H1 (cell line): ENCODE data around the gene HIPK2.

Experiments used
- CEBPB ChIP-seq: IDR thresholded peaks from 2 replicates; pipeline ENCODE4 v1.6.1; 2012; ENCODE audit warnings: low read depth, low read length
- CHD1 ChIP-seq: IDR thresholded peaks from 2 replicates; pipeline ENCODE4 v1.6.1; 2012; ENCODE audit warnings: low read depth, low read length, improper control_type of control experiment
- CTCF ChIP-seq, 3 experiments: IDR thresholded peaks; 1 replicate in 2 of 3; 2 replicates in 1 of 3; pipeline versions ENCODE4 v1.5.1 to v1.6.1; 2011; ENCODE audit warnings: low read length in 3 of 3, mild to moderate bottlenecking in 3 of 3, inconsistent platforms in 2 of 3, low read depth in 1 of 3, moderate library complexity in 1 of 3; ENCODE audit not compliant: insufficient read depth in 1 of 3; ENCODE audit errors: control extremely low read depth in 1 of 3
- E2F6 ChIP-seq: IDR thresholded peaks from 2 replicates; pipeline ENCODE4 v1.6.1; 2012; ENCODE audit warnings: inconsistent platforms
- JUN ChIP-seq: IDR thresholded peaks from 2 replicates; pipeline ENCODE4 v1.6.1; 2011; ENCODE audit warnings: low read depth, mild to moderate bottlenecking, improper control_type of control experiment, low read length
- POLR2AphosphoS5 ChIP-seq: IDR thresholded peaks from 2 replicates; pipeline ENCODE4 v1.6.1; 2011; ENCODE audit warnings: low read depth, low read length
- POU5F1 ChIP-seq: IDR thresholded peaks from 2 replicates; pipeline ENCODE4 v1.6.1; 2011; ENCODE audit warnings: low read depth, mild to moderate bottlenecking, low read length, moderate library complexity
- SIX5 ChIP-seq: IDR thresholded peaks from 2 replicates; pipeline ENCODE4 v1.6.1; 2011; ENCODE audit warnings: mild to moderate bottlenecking, low read depth, low read length
- SP1 ChIP-seq: IDR thresholded peaks from 2 replicates; pipeline ENCODE4 v1.6.1; 2011; ENCODE audit warnings: low read depth, low read length
- USF2 ChIP-seq: IDR thresholded peaks from 2 replicates; pipeline ENCODE4 v1.6.1; 2011; ENCODE audit warnings: low read length, improper control_type of control experiment
- YY1 ChIP-seq: IDR thresholded peaks from 2 replicates; pipeline ENCODE4 v1.6.1; 2011; ENCODE audit warnings: low read depth, mild to moderate bottlenecking, low read length
- ZNF274 ChIP-seq: IDR thresholded peaks from 2 replicates; pipeline ENCODE4 v1.7.0; 2012; ENCODE audit warnings: low read length, borderline replicate concordance; ENCODE audit errors: extremely low read depth

- TF ChIP-seq CTCF (IDR thresholded peaks at IDR 0.05; ENCODE audit: control extremely low read depth in 1 of 3, insufficient read depth in 1 of 3, low read depth in 1 of 3, low read length in 3 of 3): no peak
- no peak for TF ChIP-seq POLR2AphosphoS5
- TF ChIP-seq SIX5: no peak
- no peak for TF ChIP-seq SP1
- no peak for TF ChIP-seq YY1
- TF ChIP-seq POU5F1: no peak
- no peak for TF ChIP-seq CEBPB
- TF ChIP-seq USF2: no peak
- TF ChIP-seq E2F6: no peak
- TF ChIP-seq CHD1: no peak
- no peak for TF ChIP-seq ZNF274
- no peak for TF ChIP-seq JUN
These were observed 160.7 kb downstream of the HIPK2 start for GRCh38 chr7:139617074-139617473.
